Measurements from ENCODE around the gene SHROOM1.

Gene SHROOM1

DNA sequence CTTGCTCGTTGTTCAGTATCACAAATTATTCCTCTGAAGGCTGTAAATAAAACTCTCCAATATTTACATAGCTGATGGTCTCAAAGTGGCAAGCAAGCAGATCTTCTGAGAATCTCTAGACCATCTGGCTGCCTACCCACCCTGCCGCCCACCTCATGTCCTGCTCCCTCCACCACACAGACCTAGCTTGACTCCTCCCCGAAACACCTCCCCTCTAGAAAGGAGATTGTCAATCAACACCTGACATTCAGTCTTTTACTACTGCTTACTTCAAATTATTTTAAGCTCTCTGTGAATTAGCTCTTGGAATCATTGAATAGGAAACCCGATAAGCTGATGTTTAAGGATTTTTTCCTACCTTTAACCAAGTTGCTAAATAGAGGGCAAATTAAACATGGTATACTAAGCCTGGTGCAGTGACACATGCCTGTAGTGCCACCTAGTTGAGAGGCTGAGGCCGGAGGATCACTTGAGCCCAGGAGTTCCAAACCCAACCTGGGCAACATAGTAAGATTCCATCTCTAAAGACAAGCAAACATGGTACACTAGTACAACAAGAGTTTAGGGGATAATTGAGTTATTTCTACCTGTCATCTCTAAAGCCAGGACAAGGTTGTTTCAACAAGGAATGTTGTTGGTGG lies 28.3 kb downstream of the SHROOM1 start:
- no peak for TF ChIP-seq POLR2A (IDR thresholded peaks at IDR 0.05; ENCODE audit: extremely low read depth, insufficient read length)
- no peak for TF ChIP-seq MYC (IDR thresholded peaks at IDR 0.05; ENCODE audit: low read depth, low read length)
- TF ChIP-seq, protein P1, sequence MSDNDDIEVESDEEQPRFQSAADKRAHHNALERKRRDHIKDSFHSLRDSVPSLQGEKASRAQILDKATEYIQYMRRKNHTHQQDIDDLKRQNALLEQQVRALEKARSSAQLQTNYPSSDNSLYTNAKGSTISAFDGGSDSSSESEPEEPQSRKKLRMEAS (IDR thresholded peaks at IDR 0.05; ENCODE audit: low read depth, low read length): no peak
- TF ChIP-seq, protein P2, sequence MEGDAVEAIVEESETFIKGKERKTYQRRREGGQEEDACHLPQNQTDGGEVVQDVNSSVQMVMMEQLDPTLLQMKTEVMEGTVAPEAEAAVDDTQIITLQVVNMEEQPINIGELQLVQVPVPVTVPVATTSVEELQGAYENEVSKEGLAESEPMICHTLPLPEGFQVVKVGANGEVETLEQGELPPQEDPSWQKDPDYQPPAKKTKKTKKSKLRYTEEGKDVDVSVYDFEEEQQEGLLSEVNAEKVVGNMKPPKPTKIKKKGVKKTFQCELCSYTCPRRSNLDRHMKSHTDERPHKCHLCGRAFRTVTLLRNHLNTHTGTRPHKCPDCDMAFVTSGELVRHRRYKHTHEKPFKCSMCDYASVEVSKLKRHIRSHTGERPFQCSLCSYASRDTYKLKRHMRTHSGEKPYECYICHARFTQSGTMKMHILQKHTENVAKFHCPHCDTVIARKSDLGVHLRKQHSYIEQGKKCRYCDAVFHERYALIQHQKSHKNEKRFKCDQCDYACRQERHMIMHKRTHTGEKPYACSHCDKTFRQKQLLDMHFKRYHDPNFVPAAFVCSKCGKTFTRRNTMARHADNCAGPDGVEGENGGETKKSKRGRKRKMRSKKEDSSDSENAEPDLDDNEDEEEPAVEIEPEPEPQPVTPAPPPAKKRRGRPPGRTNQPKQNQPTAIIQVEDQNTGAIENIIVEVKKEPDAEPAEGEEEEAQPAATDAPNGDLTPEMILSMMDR (IDR thresholded peaks at IDR 0.05; ENCODE audit: low read depth, low read length): no peak
- no peak overlapping the region for H3K4me3 ChIP-seq (ENCODE audit: low read depth, low read length)
- no peak for DNase-seq (ENCODE audit: low read depth)

DNA sequence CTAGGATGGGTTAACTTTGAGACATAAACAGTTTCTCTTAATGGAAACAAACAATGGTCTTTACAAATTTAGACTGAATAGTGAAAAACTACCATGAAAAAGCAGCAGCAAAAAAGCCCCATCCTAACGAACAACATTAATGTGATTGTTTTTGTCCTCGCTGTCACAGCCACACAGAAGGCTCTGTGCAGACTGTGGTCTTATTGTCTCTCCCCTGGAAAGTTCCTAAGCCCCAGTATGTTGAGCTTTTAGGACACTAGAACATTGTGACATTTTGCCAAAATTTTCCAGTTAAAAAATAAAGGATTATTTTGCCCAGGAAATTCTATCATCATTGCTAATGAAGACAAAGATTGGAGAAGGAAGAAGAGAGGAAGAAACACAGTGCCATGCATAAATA lies 29.9 kb downstream of the SHROOM1 start:
- DNase-seq (ENCODE audit: low read depth): no peak
- no peak overlapping the region for H3K4me3 ChIP-seq (ENCODE audit: low read depth, low read length)
- TF ChIP-seq POLR2A (IDR thresholded peaks at IDR 0.05; ENCODE audit: extremely low read depth, insufficient read length): no peak

GRCh38 chr5:132799392-132799791 lies 31.1 kb downstream of the SHROOM1 start:
- TF ChIP-seq POLR2A (IDR thresholded peaks at IDR 0.05; ENCODE audit: extremely low read depth, insufficient read length): no peak
- H3K4me3 ChIP-seq (ENCODE audit: low read depth, low read length): no peak overlapping the region
- no peak for DNase-seq (ENCODE audit: low read depth)

- no peak for TF ChIP-seq POLR2A (IDR thresholded peaks at IDR 0.05; ENCODE audit: extremely low read depth, insufficient read length)
- TF ChIP-seq, protein P2 (IDR thresholded peaks at IDR 0.05; ENCODE audit: low read depth, low read length): no peak
- TF ChIP-seq, protein P1 (IDR thresholded peaks at IDR 0.05; ENCODE audit: low read depth, low read length): no peak
- TF ChIP-seq MYC (IDR thresholded peaks at IDR 0.05; ENCODE audit: low read depth, low read length): no peak
- no peak overlapping the region for H3K4me3 ChIP-seq (ENCODE audit: low read depth, low read length)
- DNase-seq (ENCODE audit: low read depth): no peak
These were observed 32.8 kb downstream of the SHROOM1 start for GRCh38 chr5:132797651-132798050.

DNA sequence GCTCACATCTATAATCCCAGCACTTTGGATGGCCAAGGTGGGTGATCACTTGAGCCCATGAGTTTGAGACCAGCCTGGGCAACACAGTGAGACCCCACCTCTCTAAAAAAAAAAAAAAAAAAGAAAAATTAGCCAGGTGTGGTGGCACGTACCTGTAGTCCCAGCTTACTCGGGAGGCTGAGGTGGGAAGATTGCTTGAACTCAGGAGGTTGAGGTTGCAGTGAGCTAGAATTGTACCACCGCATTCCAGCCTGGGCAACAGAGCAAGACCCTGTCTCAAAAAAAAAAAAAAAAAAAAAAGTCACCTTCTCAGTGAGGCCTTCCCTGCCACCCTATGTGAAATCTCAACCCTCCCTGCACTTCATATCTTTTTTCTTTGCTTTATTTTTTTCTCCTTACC lies 39.4 kb downstream of the SHROOM1 start:
- DNase-seq (ENCODE audit: low read depth): no peak
- TF ChIP-seq POLR2A (IDR thresholded peaks at IDR 0.05; ENCODE audit: extremely low read depth, insufficient read length) (no peak), MYC (IDR thresholded peaks at IDR 0.05; ENCODE audit: low read depth, low read length) (no peak)
- TF ChIP-seq, protein P1 (IDR thresholded peaks at IDR 0.05; ENCODE audit: low read depth, low read length): no peak
- TF ChIP-seq, protein P2 (IDR thresholded peaks at IDR 0.05; ENCODE audit: low read depth, low read length): no peak
- no peak overlapping the region for H3K4me3 ChIP-seq (ENCODE audit: low read depth, low read length)

DNA sequence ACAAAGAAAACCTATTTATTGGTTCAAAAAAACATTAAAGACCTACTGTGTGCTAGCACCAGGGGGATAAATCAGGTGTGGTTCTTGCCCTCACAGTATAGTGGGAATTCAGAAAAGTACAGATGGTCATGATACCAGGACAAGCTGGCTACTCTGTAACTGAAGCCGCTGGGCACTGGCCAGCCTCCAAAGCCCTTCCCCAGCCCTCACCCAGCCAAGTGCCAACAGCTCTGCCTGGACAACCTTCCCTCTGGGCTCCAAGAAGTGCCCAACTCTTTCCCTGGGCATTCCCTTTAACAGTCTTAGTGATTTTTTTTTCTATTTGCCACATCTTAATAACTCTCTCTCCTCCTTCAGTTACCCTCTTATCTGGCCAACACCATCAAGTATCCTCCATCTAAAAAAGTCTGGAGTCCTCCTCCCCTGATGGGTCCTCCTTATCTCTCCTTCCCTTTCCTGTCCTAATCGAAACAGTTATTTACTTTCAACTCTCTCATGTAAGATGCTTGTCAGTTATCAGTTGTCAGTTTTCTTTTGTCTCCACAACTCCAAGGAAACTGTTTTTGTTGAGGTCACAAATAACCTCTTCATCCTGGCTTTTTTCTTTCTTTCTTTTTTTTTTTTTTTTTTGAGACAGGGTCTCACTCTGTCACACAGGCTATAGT lies 40.1 kb downstream of the SHROOM1 start:
- no peak for DNase-seq (ENCODE audit: low read depth)
- TF ChIP-seq MYC (IDR thresholded peaks at IDR 0.05; ENCODE audit: low read depth, low read length) (no peak), POLR2A (IDR thresholded peaks at IDR 0.05; ENCODE audit: extremely low read depth, insufficient read length) (no peak)
- TF ChIP-seq, protein P1 (IDR thresholded peaks at IDR 0.05; ENCODE audit: low read depth, low read length): no peak
- TF ChIP-seq, protein P2 (IDR thresholded peaks at IDR 0.05; ENCODE audit: low read depth, low read length): no peak
- H3K4me3 ChIP-seq (ENCODE audit: low read depth, low read length): no peak overlapping the region
